ENCODE data around the gene CDK5RAP1. TPM values are rescaled to one million over a fixed set of nuclear protein-coding genes. Genes with fewer than 3 reads are reported as not detected.

The CDK5RAP1 gene
- total RNA-seq, 2 experiments from 2014 or later, result 32.1 to 49.4 TPM

- Histone ChIP-seq H3K9me2 (ENCODE audit: insufficient read depth, low read length) (no peaks in the 10 kb centered on the region), H3K36me3 (ENCODE audit: insufficient read depth, low read length) (no peaks in the 10 kb centered on the region), H4K20me1 (ENCODE audit: insufficient read depth, low read length) (peaks cover 4% of the 10 kb centered on the region; the same call in 1 of the 2 replicates), H3K9me3 (ENCODE audit: low read length) (no peaks in the 10 kb centered on the region), H3K79me2 (ENCODE audit: insufficient read depth, low read depth, low read length) (no peaks in the 10 kb centered on the region), H3K4me1 (ENCODE audit: insufficient read depth, low read length, poor library complexity, severe bottlenecking) (no peaks in the 10 kb centered on the region), H3K4me2 (ENCODE audit: low read length) (no peak overlapping the region), H3K27ac (ENCODE audit: low read depth, low read length, poor library complexity, severe bottlenecking) (no peak overlapping the region), H2AFZ (ENCODE audit: low read length) (no peak overlapping the region), H3K4me3 (ENCODE audit: low read depth, low read length, poor library complexity, severe bottlenecking) (no peak overlapping the region)
- DNase-seq (ENCODE audit: low spot score), result no peak
- ChIA-PET POLR2A (no interaction called here), CTCF (ENCODE audit: unreplicated experiment) (no interaction called here)
- no TSS peak for BruUV-seq (replicated peaks)
- TF ChIP-seq EZH2phosphoT487 (IDR thresholded peaks at IDR 0.05; ENCODE audit: borderline replicate concordance, low read depth, low read length) (no peak), CTCF (conservative IDR thresholded peaks at IDR 0.05; ENCODE audit: low read length) (no peak)
- intact Hi-C loops (cut with micrococcal nuclease; ENCODE audit: unreplicated experiment), result no loop called here
Observed at GRCh38 chr20:33328157-33329137, 72.9 kb downstream of the CDK5RAP1 start.

GRCh38 chr20:33325350-33325749 is 76.0 kb downstream of the CDK5RAP1 start:
- intact Hi-C loops (cut with micrococcal nuclease; ENCODE audit: unreplicated experiment), result no loop called here
- CTCF ChIA-PET (ENCODE audit: unreplicated experiment), result no interaction called here
- no peaks in the 10 kb centered on the region for H3K9me3 ChIP-seq (ENCODE audit: low read length)
- H3K9me2 ChIP-seq (ENCODE audit: insufficient read depth, low read length), result no peaks in the 10 kb centered on the region
- DNase-seq (ENCODE audit: low spot score), result no peak
- no peak overlapping the region for H3K27ac ChIP-seq (ENCODE audit: low read depth, low read length, poor library complexity, severe bottlenecking)
- POLR2A ChIA-PET, result no interaction called here
- H4K20me1 ChIP-seq (ENCODE audit: insufficient read depth, low read length), result peaks cover 4% of the 10 kb centered on the region; the same call in 1 of the 2 replicates
- no peak overlapping the region for H3K4me3 ChIP-seq (ENCODE audit: low read depth, low read length, poor library complexity, severe bottlenecking)
- no peaks in the 10 kb centered on the region for H3K79me2 ChIP-seq (ENCODE audit: insufficient read depth, low read depth, low read length)
- H3K36me3 ChIP-seq (ENCODE audit: insufficient read depth, low read length), result no peaks in the 10 kb centered on the region
- TF ChIP-seq CTCF (conservative IDR thresholded peaks at IDR 0.05; ENCODE audit: low read length) (no peak), EZH2phosphoT487 (IDR thresholded peaks at IDR 0.05; ENCODE audit: borderline replicate concordance, low read depth, low read length) (no peak)
- no peak overlapping the region for H3K4me2 ChIP-seq (ENCODE audit: low read length)
- no peaks in the 10 kb centered on the region for H3K4me1 ChIP-seq (ENCODE audit: insufficient read depth, low read length, poor library complexity, severe bottlenecking)
- no TSS peak for BruUV-seq (replicated peaks)
- H2AFZ ChIP-seq (ENCODE audit: low read length), result no peak overlapping the region

GRCh38 chr20:33323236-33323635 is 78.1 kb downstream of the CDK5RAP1 start:
- Histone ChIP-seq H3K4me3 (ENCODE audit: low read depth, low read length, poor library complexity, severe bottlenecking) (no peak overlapping the region), H3K9me2 (ENCODE audit: insufficient read depth, low read length) (no peaks in the 10 kb centered on the region), H3K4me1 (ENCODE audit: insufficient read depth, low read length, poor library complexity, severe bottlenecking) (no peaks in the 10 kb centered on the region), H3K9me3 (ENCODE audit: low read length) (no peaks in the 10 kb centered on the region), H3K79me2 (ENCODE audit: insufficient read depth, low read depth, low read length) (no peaks in the 10 kb centered on the region), H3K4me2 (ENCODE audit: low read length) (no peak overlapping the region), H3K36me3 (ENCODE audit: insufficient read depth, low read length) (no peaks in the 10 kb centered on the region), H3K27ac (ENCODE audit: low read depth, low read length, poor library complexity, severe bottlenecking) (no peak overlapping the region), H2AFZ (ENCODE audit: low read length) (no peak overlapping the region), H4K20me1 (ENCODE audit: insufficient read depth, low read length) (peaks cover 4% of the 10 kb centered on the region; the same call in 1 of the 2 replicates)
- ChIA-PET POLR2A (no interaction called here), CTCF (ENCODE audit: unreplicated experiment) (no interaction called here)
- BruUV-seq (replicated peaks), result no TSS peak
- intact Hi-C loops (cut with micrococcal nuclease; ENCODE audit: unreplicated experiment), result no loop called here
- DNase-seq (ENCODE audit: low spot score), result no peak
- TF ChIP-seq EZH2phosphoT487 (IDR thresholded peaks at IDR 0.05; ENCODE audit: borderline replicate concordance, low read depth, low read length) (no peak), CTCF (conservative IDR thresholded peaks at IDR 0.05; ENCODE audit: low read length) (no peak)
